DOHH2 (cell line): Measurements from ENCODE around the gene ERVFRD-1.

ENCODE experiments used
- H3F3A ChIP-seq: fragments of 200-600 bp; sonication (generic), shearing (Covaris generic); 2 replicates; pipeline ENCODE4 v1.6.0; 2016; ENCODE audit warnings: antibody characterized with exemption, mild to moderate bottlenecking; ENCODE audit not compliant: control insufficient read depth, insufficient read depth
- H3K27ac ChIP-seq: fragments of 200-600 bp; sonication (generic); 2 replicates; pipeline ENCODE4 v1.5.1; 2014; ENCODE audit warnings: low read depth, mild to moderate bottlenecking, low read length, moderate library complexity
- H3K27me3 ChIP-seq: fragments of 200-600 bp; sonication (generic); 2 replicates; pipeline ENCODE4 v1.6.1; 2014; ENCODE audit warnings: mild to moderate bottlenecking, low read length, mixed read lengths; ENCODE audit not compliant: control insufficient read depth
- H3K36me3 ChIP-seq: fragments of 200-600 bp; sonication (generic); 2 replicates; pipeline ENCODE4 v1.6.1; 2014; ENCODE audit warnings: mild to moderate bottlenecking, low read length, moderate library complexity, mixed read lengths; ENCODE audit not compliant: control insufficient read depth
- H3K4me1 ChIP-seq: fragments of 200-600 bp; sonication (generic); 2 replicates; pipeline ENCODE4 v1.6.1; 2014; ENCODE audit warnings: mild to moderate bottlenecking, low read length, mixed read lengths; ENCODE audit not compliant: control insufficient read depth
- H3K4me2 ChIP-seq: fragments of 200-600 bp; sonication (generic); 2 replicates; pipeline ENCODE4 v1.6.0; 2014; ENCODE audit warnings: mild to moderate bottlenecking, low read length, moderate library complexity
- H3K4me3 ChIP-seq: fragments of 200-600 bp; sonication (generic); 2 replicates; pipeline ENCODE4 v1.5.1; 2014; ENCODE audit warnings: mild to moderate bottlenecking, low read length, mixed read lengths
- H3K79me2 ChIP-seq: fragments of 200-600 bp; sonication (generic); 2 replicates; pipeline ENCODE4 v1.6.1; 2014; ENCODE audit warnings: mild to moderate bottlenecking, low read length, mixed read lengths; ENCODE audit not compliant: control insufficient read depth
- H3K9me2 ChIP-seq: fragments of 200-600 bp; sonication (generic); replicated peaks from 2 replicates; pipeline ENCODE4 v1.6.1; 2014; ENCODE audit warnings: mild to moderate bottlenecking, low read length, mixed read lengths; ENCODE audit not compliant: control insufficient read depth
- H3K9me3 ChIP-seq: fragments of 200-600 bp; sonication (generic); 2 replicates; pipeline ENCODE4 v1.6.1; 2014; ENCODE audit warnings: antibody characterized with exemption, low read length, mixed read lengths; ENCODE audit not compliant: control insufficient read depth, insufficient read depth
- H4K20me1 ChIP-seq: fragments of 200-600 bp; sonication (generic); 2 replicates; pipeline ENCODE4 v1.6.0; 2014; ENCODE audit warnings: low read depth, mild to moderate bottlenecking, antibody characterized with exemption, low read length, moderate library complexity; ENCODE audit not compliant: control insufficient read depth, insufficient read depth
- EZH2phosphoT487 ChIP-seq: fragments of 200-600 bp; sonication (generic); IDR thresholded peaks from 2 replicates; pipeline ENCODE4 v1.6.1; 2017; ENCODE audit warnings: borderline replicate concordance, mild to moderate bottlenecking, antibody characterized with exemption, low read length, moderate library complexity, mixed read lengths
- TF ChIP-seq, protein P1 (sequence below): fragments of 200-600 bp; sonication (generic); IDR thresholded peaks from one replicate; pipeline ENCODE4 v1.5.1; 2014; ENCODE audit warnings: antibody characterized with exemption, mild to moderate bottlenecking, low read depth, low read length; ENCODE audit not compliant: poor library complexity, severe bottlenecking

ERVFRD-1 gene

DNA sequence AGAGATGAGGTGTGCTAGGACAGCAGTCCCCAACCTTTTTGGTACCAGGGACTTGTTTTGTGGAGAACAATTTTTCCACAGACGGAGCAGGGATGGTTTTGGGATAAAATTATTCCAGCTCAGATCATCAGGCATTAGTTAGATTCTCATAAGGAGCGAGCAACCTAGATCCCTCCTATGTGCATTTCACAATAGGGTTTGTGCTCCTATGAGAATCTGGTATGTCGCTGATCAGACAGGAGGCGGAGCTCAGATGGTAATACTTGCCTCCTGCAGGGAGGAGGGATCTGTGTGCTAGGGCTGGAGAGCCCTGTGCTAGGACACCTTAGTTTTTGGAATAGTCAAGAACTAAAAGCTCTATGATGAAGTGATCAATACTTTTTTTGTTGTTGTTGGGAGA lies 15.4 kb downstream of the ERVFRD-1 start:
- no peaks in the 10 kb centered on the region for H3K9me2 ChIP-seq
- H3K36me3 ChIP-seq: peaks cover 10% of the 10 kb centered on the region
- TF ChIP-seq EZH2phosphoT487: no peak
- TF ChIP-seq, protein P1, sequence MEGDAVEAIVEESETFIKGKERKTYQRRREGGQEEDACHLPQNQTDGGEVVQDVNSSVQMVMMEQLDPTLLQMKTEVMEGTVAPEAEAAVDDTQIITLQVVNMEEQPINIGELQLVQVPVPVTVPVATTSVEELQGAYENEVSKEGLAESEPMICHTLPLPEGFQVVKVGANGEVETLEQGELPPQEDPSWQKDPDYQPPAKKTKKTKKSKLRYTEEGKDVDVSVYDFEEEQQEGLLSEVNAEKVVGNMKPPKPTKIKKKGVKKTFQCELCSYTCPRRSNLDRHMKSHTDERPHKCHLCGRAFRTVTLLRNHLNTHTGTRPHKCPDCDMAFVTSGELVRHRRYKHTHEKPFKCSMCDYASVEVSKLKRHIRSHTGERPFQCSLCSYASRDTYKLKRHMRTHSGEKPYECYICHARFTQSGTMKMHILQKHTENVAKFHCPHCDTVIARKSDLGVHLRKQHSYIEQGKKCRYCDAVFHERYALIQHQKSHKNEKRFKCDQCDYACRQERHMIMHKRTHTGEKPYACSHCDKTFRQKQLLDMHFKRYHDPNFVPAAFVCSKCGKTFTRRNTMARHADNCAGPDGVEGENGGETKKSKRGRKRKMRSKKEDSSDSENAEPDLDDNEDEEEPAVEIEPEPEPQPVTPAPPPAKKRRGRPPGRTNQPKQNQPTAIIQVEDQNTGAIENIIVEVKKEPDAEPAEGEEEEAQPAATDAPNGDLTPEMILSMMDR: no peak
- H3K4me1 ChIP-seq: peaks cover 31% of the 10 kb centered on the region
- peak overlapping the region; percentile 96 for H3K4me3 ChIP-seq
- no peaks in the 10 kb centered on the region for H3K9me3 ChIP-seq
- no peaks in the 10 kb centered on the region for H4K20me1 ChIP-seq
- no peaks in the 10 kb centered on the region for H3F3A ChIP-seq
- H3K27ac ChIP-seq: no peak overlapping the region
- peak overlapping the region; percentile 89 for H3K4me2 ChIP-seq
- H3K27me3 ChIP-seq: no peaks in the 10 kb centered on the region
- peaks cover 70% of the 10 kb centered on the region for H3K79me2 ChIP-seq

DNA sequence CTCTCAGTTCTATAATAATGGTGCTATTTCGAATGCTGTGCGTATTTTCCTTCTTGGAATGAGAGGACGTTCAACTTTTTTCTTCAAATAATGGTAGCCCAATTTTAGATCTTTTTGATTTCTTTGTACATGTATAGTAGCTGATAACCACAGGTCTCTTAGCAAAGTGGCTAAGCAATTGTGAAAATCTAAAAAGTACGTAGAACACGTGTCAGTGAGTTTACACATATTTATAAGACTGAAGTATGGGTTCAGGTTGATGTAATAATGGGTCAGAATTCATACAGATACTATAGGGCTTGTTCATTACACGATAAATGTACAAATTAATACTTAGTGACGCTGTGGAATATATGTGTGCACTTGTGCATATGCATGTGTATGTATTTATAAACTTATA lies 16.6 kb downstream of the ERVFRD-1 start:
- Histone ChIP-seq H3K4me2 (peak overlapping the region; percentile 89), H3K4me3 (peak overlapping the region; percentile 96), H3K4me1 (peaks cover 31% of the 10 kb centered on the region), H4K20me1 (no peaks in the 10 kb centered on the region), H3K79me2 (peaks cover 59% of the 10 kb centered on the region), H3K27me3 (no peaks in the 10 kb centered on the region), H3K9me3 (no peaks in the 10 kb centered on the region), H3K9me2 (no peaks in the 10 kb centered on the region), H3K36me3 (peaks cover 9% of the 10 kb centered on the region; the same call in 1 of the 2 replicates), H3F3A (no peaks in the 10 kb centered on the region), H3K27ac (peak overlapping the region; percentile 58; the same call in 1 of the 2 replicates)
- TF ChIP-seq EZH2phosphoT487: no peak
- TF ChIP-seq, protein P1: no peak

DNA sequence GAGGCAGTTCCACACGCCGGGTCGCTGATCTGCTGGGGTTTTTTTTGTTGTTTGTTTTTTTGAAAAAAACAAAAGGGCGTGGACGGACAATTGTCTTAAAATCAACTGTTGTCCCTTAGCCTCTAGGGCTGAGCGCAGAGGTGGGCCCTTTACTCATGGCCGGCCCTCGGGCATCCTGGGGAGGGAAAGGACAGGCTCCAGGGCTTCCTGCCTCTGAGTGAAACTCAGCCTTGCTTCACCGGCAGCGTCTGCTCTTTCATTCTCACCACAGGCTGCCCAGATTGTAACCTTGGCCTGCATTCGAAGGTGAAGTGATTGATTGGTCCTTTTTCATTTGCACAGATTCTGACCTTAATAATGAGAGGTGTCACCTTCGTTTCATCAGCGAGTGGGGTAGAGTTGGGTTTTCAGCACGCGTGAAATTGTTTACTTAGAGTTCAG lies 17.1 kb downstream of the ERVFRD-1 start:
- Histone ChIP-seq H3K4me1 (peaks cover 31% of the 10 kb centered on the region), H3K79me2 (peaks cover 54% of the 10 kb centered on the region), H4K20me1 (no peaks in the 10 kb centered on the region), H3K27ac (peak overlapping the region; percentile 58), H3K4me2 (peak overlapping the region; percentile 89), H3K9me2 (no peaks in the 10 kb centered on the region), H3K9me3 (no peaks in the 10 kb centered on the region), H3F3A (no peaks in the 10 kb centered on the region), H3K4me3 (peak overlapping the region; percentile 96), H3K36me3 (peaks cover 6% of the 10 kb centered on the region; the same call in 1 of the 2 replicates), H3K27me3 (no peaks in the 10 kb centered on the region)
- TF ChIP-seq, protein P1: no peak
- TF ChIP-seq EZH2phosphoT487: no peak
